ENCODE results near the gene ANKH. TPM values are rescaled to one million over a fixed set of nuclear protein-coding genes. Genes with fewer than 3 reads are reported as not detected.

Gene ANKH
- total and polyA plus RNA-seq, 4 donors: 9.3 to 57.1 (median 37.4) TPM

DNA sequence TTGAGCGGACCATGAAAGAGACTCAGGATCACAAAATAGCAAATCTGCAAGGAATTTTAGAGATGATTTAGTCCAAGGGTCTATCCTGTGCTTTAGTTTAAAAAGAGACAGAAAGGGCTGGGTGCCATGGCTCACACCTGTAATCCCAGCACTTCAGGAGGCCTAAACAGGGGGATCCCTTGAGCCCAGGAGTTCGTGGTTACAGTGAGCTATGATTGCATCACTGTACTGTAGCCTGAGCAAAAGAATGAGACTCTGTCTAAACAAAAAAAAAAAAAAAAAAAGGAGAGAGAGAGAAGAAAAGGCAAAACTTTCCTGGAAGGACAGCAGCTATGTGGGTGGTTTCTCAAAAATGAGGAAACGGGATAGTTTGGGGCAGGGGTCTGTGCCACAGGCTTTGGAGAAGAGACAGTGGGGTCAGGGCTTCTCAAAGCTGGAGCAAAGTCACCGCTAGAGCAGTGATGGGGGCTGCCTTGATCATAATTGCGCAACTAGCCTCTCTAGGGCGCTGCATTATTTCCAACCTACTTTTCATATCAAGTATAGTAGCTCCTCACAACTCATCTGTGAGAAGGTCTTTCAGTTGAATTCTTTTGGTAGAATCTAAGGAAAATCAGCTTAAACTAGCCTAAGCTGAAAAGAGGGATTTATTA is 8.5 kb upstream of the ANKH start:
- no peak overlapping the region for H3K4me3 ChIP-seq (ENCODE audit: low read depth in 1 of 3, low read length in 3 of 3)
- H3K27ac ChIP-seq (ENCODE audit: low read depth in 1 of 2, low read length in 2 of 2): no peak overlapping the region
- no peaks in the 10 kb centered on the region for H3K36me3 ChIP-seq (ENCODE audit: control insufficient read depth in 4 of 4, insufficient read depth in 3 of 4, low read depth in 1 of 4, low read length in 3 of 4)
- H3K27me3 ChIP-seq (ENCODE audit: control insufficient read depth in 4 of 4, insufficient read depth in 4 of 4, low read length in 3 of 4): no peaks in the 10 kb centered on the region
- H3K4me1 ChIP-seq (ENCODE audit: control insufficient read depth in 4 of 4, insufficient read depth in 4 of 4, low read length in 3 of 4): peaks cover 0 to 7% (median 3%) of the 10 kb centered on the region in 4 donors
- TF ChIP-seq TAF1 (conservative IDR thresholded peaks at IDR 0.05) (no peak), HNF4A (conservative IDR thresholded peaks at IDR 0.05) (no peak), NR2F2 (IDR thresholded peaks at IDR 0.05) (no peak), EGR1 (IDR thresholded peaks at IDR 0.05; ENCODE audit: low read depth in 2 of 2) (no peak), GABPA (IDR thresholded peaks at IDR 0.05 in 1 of 2, conservative IDR thresholded peaks at IDR 0.05 in 1 of 2) (no peak), RXRA (IDR thresholded peaks at IDR 0.05) (no peak), FOXA2 (IDR thresholded peaks at IDR 0.05) (no peak), HNF4G (IDR thresholded peaks at IDR 0.05) (no peak), YY1 (IDR thresholded peaks at IDR 0.05) (no peak), SP1 (IDR thresholded peaks at IDR 0.05) (no peak), RAD21 (IDR thresholded peaks at IDR 0.05) (no peak), FOXA1 (IDR thresholded peaks at IDR 0.05) (no peak), JUND (IDR thresholded peaks at IDR 0.05) (no peak)
- TF ChIP-seq, protein P1, sequence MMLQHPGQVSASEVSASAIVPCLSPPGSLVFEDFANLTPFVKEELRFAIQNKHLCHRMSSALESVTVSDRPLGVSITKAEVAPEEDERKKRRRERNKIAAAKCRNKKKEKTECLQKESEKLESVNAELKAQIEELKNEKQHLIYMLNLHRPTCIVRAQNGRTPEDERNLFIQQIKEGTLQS (IDR thresholded peaks at IDR 0.05): no peak
- TF ChIP-seq, protein P2, sequence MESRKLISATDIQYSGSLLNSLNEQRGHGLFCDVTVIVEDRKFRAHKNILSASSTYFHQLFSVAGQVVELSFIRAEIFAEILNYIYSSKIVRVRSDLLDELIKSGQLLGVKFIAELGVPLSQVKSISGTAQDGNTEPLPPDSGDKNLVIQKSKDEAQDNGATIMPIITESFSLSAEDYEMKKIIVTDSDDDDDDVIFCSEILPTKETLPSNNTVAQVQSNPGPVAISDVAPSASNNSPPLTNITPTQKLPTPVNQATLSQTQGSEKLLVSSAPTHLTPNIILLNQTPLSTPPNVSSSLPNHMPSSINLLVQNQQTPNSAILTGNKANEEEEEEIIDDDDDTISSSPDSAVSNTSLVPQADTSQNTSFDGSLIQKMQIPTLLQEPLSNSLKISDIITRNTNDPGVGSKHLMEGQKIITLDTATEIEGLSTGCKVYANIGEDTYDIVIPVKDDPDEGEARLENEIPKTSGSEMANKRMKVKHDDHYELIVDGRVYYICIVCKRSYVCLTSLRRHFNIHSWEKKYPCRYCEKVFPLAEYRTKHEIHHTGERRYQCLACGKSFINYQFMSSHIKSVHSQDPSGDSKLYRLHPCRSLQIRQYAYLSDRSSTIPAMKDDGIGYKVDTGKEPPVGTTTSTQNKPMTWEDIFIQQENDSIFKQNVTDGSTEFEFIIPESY (IDR thresholded peaks at IDR 0.05): no peak
- TF ChIP-seq, protein P3, sequence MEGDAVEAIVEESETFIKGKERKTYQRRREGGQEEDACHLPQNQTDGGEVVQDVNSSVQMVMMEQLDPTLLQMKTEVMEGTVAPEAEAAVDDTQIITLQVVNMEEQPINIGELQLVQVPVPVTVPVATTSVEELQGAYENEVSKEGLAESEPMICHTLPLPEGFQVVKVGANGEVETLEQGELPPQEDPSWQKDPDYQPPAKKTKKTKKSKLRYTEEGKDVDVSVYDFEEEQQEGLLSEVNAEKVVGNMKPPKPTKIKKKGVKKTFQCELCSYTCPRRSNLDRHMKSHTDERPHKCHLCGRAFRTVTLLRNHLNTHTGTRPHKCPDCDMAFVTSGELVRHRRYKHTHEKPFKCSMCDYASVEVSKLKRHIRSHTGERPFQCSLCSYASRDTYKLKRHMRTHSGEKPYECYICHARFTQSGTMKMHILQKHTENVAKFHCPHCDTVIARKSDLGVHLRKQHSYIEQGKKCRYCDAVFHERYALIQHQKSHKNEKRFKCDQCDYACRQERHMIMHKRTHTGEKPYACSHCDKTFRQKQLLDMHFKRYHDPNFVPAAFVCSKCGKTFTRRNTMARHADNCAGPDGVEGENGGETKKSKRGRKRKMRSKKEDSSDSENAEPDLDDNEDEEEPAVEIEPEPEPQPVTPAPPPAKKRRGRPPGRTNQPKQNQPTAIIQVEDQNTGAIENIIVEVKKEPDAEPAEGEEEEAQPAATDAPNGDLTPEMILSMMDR (IDR thresholded peaks at IDR 0.05; ENCODE audit: low read depth, low read length, missing input control): no peak
- TF ChIP-seq, protein P4, sequence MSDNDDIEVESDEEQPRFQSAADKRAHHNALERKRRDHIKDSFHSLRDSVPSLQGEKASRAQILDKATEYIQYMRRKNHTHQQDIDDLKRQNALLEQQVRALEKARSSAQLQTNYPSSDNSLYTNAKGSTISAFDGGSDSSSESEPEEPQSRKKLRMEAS (IDR thresholded peaks at IDR 0.05): no peak
- TF ChIP-seq, protein P5, sequence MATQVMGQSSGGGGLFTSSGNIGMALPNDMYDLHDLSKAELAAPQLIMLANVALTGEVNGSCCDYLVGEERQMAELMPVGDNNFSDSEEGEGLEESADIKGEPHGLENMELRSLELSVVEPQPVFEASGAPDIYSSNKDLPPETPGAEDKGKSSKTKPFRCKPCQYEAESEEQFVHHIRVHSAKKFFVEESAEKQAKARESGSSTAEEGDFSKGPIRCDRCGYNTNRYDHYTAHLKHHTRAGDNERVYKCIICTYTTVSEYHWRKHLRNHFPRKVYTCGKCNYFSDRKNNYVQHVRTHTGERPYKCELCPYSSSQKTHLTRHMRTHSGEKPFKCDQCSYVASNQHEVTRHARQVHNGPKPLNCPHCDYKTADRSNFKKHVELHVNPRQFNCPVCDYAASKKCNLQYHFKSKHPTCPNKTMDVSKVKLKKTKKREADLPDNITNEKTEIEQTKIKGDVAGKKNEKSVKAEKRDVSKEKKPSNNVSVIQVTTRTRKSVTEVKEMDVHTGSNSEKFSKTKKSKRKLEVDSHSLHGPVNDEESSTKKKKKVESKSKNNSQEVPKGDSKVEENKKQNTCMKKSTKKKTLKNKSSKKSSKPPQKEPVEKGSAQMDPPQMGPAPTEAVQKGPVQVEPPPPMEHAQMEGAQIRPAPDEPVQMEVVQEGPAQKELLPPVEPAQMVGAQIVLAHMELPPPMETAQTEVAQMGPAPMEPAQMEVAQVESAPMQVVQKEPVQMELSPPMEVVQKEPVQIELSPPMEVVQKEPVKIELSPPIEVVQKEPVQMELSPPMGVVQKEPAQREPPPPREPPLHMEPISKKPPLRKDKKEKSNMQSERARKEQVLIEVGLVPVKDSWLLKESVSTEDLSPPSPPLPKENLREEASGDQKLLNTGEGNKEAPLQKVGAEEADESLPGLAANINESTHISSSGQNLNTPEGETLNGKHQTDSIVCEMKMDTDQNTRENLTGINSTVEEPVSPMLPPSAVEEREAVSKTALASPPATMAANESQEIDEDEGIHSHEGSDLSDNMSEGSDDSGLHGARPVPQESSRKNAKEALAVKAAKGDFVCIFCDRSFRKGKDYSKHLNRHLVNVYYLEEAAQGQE (IDR thresholded peaks at IDR 0.05): no peak
- WGBS: 86% methylated on average over 6 of the region's 6 CpGs
- H3K9ac ChIP-seq (ENCODE audit: low read depth in 1 of 2, low read length in 2 of 2): no peak overlapping the region
- H3K9me3 ChIP-seq (ENCODE audit: control insufficient read depth in 4 of 4, low read length in 3 of 4): no peaks in the 10 kb centered on the region
- DNase-seq (ENCODE audit: low spot score): no peak
